ENCODE data around the gene ADPRM.

ADPRM gene

GRCh38 chr17:10743316-10744009, 46.1 kb downstream of the ADPRM start:
- Histone ChIP-seq H3K9me3 (ENCODE audit: control insufficient read depth, insufficient read depth, low read depth, low read length) (no peaks in the 10 kb centered on the region), H3K4me1 (ENCODE audit: control insufficient read depth, insufficient read depth, low read length) (peaks cover 4% of the 10 kb centered on the region; the same call in 1 of the 2 replicates), H3K4me3 (ENCODE audit: low read depth, low read length) (no peak overlapping the region), H3K36me3 (ENCODE audit: control insufficient read depth in 2 of 2, insufficient read depth in 1 of 2, low read length in 2 of 2) (no peaks in the 10 kb centered on the region), H3K27ac (ENCODE audit: extremely low read depth, low read depth, low read length) (no peak overlapping the region)
- ChIA-PET POLR2A (no interaction called here), CTCF (interaction anchor here (1.1 kb wide), 1 partner anchor 96 kb away, joined by 3 read pairs; no protein-coding TSS in a partner anchor)
- TF ChIP-seq ZNF677 (tag by site-specific recombination; IDR thresholded peaks at IDR 0.05) (no peak), SCRT2 (tag by site-specific recombination; IDR thresholded peaks at IDR 0.05) (no peak), ZNF610 (tag by site-specific recombination; IDR thresholded peaks at IDR 0.05; ENCODE audit: borderline replicate concordance) (no peak), ZNF571 (tag by site-specific recombination; IDR thresholded peaks at IDR 0.05) (no peak), ZFP69B (tag by site-specific recombination; IDR thresholded peaks at IDR 0.05) (no peak), ZSCAN4 (tag by site-specific recombination; IDR thresholded peaks at IDR 0.05) (no peak), GFI1B (tag by site-specific recombination; IDR thresholded peaks at IDR 0.05) (no peak), ZNF169 (tag by site-specific recombination; IDR thresholded peaks at IDR 0.05) (no peak), ZNF488 (tag by site-specific recombination; IDR thresholded peaks at IDR 0.05) (no peak), ZNF174 (tag by site-specific recombination; IDR thresholded peaks at IDR 0.05) (no peak), ZNF521 (tag by site-specific recombination; IDR thresholded peaks at IDR 0.05) (no peak), ZBTB26 (tag by site-specific recombination; optimal IDR thresholded peaks at IDR 0.05) (no peak), KLF8 (tag by site-specific recombination; IDR thresholded peaks at IDR 0.05) (no peak), ZNF350 (tag by site-specific recombination; IDR thresholded peaks at IDR 0.05) (no peak), REST (tag by site-specific recombination; IDR thresholded peaks at IDR 0.05) (no peak)
- TF ChIP-seq, protein P1, sequence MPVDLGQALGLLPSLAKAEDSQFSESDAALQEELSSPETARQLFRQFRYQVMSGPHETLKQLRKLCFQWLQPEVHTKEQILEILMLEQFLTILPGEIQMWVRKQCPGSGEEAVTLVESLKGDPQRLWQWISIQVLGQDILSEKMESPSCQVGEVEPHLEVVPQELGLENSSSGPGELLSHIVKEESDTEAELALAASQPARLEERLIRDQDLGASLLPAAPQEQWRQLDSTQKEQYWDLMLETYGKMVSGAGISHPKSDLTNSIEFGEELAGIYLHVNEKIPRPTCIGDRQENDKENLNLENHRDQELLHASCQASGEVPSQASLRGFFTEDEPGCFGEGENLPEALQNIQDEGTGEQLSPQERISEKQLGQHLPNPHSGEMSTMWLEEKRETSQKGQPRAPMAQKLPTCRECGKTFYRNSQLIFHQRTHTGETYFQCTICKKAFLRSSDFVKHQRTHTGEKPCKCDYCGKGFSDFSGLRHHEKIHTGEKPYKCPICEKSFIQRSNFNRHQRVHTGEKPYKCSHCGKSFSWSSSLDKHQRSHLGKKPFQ (tag by site-specific recombination; IDR thresholded peaks at IDR 0.05) = no peak
- TF ChIP-seq, protein P2, sequence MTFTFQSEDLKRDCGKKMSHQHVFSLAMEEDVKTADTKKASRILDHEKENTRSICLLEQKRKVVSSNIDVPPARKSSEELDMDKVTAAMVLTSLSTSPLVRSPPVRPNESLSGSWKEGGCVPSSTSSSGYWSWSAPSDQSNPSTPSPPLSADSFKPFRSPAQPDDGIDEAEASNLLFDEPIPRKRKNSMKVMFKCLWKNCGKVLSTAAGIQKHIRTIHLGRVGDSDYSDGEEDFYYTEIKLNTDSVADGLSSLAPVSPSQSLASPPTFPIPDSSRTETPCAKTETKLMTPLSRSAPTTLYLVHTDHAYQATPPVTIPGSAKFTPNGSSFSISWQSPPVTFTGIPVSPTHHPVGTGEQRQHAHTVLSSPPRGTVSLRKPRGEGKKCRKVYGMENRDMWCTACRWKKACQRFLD (tag by site-specific recombination; IDR thresholded peaks at IDR 0.05) = no peak

All from HEK293 (cell line).